Measurements from ENCODE around the gene NXPE3.

The NXPE3 gene

DNA sequence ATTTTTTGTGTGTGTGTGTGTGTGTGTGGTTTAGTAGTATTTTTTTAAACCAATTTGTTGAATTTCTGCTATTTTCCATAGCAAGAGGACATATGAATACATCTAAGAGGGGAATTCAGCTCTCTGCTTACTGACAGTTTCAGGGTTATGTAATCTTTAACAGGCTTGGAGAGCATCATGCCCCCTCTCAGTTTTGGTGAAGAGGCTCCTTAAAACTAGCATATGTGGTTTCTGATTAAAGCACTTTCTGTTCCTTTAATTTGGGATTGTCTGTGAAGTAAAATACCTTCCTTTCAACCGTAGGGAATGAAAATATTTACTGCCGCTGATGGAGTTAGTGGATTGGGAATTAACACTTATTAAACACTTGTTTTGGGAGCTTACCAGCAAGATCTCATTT lies 50.9 kb downstream of the NXPE3 start:
- DNase-seq, result no peak

DNA sequence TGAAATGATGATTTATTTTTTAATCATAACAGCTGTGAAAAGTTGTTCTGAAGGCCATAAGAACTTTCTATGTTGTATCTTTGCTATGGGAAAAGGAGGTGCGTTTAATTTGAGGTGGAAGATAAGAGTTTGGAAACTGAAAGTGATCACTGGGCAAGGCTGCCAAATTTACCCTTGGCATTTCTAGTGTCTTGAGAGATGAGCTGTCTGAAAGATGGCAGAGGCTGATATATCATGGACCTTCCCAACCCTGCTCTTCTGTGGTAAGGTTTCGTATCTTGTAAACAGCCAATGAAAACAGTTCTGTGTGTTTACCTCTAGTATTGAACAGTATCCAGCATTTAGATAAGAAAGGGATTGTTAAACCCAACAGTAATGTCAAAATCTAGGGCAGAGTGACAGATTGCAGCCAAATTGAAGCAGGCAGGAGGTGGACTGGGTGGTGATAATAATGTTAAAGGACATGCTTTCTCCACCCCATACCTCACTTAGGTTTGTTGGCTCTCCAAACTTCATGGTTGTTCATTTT lies 54.5 kb downstream of the NXPE3 start:
- DNase-seq, result no peak

DNA sequence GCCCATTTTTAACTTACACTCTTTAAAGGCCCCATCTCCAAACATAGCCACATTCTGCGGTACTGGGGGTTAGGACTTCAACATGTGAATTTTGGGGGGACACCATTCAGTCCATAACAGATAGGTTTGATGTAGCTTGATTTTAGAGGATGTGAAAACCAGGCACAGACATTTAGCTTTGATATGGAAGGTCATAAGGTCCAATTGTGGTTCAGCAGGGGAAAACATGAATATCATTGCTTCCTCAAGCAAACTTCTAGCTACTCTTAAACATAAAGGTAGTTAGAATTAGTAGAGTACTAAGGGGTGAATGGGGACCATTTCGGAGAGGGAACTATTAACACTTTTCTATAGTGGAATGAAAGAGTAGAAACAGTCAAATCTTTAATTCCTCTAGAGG lies 56.7 kb downstream of the NXPE3 start:
- no peak for DNase-seq

DNA sequence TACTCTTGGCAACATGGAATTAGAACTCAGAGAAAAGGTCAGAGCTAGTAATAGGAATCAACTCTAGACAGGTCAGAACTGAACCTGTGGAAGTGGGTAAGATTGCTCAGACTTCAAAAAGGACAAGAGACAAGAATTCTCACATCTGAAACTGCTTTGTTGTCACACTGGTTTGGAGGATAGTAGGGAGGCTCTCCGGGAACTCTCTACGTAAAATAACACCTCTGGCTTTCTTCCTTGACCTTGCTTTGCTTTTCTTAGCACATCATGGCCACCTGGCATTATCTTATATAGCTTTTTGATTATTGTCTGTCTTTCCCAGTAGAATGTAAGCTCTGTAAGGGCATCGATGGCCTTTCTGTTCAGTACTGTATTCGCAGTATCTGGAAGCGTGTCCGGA lies 57.1 kb downstream of the NXPE3 start:
- no peak for DNase-seq

DNA sequence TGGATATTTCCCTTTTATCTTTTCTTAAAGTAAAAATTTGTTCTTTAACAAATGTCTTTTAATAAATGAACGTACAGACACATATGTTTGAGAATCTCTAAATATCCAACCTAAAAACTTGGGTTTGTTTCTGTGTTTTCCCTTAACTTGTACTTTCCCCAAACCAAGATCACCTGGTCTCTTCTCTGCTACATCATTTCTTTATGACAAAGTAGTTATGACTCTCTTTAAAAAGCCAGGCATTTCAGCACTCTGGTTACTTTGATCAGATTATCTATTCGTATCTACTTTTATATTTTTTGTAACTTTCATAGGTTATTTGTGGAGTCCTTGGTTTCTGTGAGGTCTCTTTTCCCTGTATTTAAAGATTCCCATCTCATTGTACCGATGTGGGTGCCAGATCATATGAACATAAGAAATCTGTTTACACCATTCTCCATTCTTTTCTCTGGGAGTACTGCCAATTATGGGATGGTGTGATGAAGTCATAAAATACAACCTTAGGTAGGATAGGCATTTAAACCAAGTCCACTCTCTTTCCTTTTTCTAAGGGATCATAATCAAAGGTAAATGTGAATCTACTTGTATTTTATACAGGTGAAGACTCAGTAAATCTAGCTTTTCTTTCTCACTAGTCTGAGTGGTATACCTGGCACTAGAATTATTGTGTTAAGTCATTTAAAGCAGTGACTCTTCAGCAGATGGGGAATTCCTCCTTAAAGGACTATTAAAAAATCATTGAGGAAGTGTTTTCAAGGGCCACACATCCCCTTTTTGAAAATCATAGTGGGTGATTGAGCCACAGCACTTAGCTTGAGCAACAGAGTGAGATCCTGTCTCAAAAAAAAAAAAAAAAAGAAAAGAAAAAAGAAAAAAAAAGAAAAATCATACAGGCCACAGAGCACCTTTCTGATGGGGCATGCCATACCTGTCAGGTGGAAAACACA lies 57.9 kb downstream of the NXPE3 start:
- no peak for DNase-seq

DNA sequence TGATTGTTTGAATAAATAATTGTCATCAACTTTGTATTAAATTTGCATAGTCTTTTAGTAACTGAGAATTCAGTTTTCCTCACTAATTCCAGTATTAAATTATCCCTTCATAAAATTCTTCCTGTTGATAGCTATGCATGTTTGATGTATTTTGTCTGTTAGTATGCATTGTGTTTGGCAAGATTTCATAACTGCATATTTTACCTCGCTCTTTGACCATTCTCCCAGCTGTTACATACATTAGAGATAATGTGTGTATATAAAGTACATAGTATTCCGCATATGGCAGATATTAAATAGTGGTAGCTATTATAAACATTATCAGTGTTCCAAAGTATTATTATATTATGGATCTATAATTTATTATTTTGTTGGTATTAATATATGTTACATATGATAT lies 59.7 kb downstream of the NXPE3 start:
- DNase-seq, result no peak

DNA sequence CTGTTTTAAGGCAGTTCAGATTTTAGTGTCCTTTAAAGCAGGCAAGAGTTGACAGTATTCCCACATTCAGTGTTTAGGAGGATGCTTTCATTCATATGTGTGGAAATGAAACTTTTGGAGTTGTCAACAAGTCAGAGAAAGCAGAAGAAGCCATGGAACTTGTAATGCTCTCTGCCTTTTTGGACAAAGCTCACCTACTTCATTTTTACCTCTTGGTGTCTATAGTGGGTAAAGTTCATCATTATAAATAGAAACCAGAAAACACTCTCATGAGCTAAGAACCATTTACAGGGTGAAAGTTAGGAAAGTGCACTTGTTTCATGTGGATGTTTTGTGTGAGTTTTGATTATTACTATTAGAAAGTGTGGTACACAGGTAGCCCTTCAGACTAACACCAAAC lies 61.1 kb downstream of the NXPE3 start:
- no peak for DNase-seq

DNA sequence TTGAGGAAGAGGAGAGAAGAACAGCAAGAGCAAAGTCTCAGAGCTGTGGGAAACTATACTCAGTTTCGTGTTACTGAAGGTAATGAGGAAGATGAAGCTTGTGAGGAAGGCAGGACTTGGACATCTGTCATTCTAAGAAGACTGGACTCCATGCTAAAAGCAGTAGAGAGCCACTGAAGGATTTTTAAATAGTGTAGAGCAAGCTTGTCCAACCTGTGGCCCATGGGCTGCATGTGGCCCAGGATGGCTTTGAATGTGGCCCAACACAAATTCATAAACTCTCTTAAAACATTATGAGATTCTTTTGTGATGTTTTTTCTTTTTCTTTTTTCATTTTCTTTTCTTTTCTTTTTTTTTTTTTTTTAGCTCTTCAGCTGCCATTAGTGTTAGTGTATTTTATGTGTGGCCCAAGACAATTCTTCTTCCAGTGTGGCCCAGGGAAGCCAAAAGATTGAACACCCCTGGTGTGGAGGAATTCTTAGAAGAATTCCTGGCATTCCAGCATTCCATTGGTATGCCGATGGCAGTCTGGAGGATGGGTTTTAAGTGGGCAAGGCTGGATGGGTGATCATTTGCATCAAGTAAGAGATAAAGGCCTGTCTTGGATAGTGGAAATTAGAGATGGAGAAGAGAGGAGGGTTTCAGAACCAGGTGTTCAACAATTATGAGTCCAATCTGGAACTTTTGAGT lies 63.4 kb downstream of the NXPE3 start:
- no peak for DNase-seq

DNA sequence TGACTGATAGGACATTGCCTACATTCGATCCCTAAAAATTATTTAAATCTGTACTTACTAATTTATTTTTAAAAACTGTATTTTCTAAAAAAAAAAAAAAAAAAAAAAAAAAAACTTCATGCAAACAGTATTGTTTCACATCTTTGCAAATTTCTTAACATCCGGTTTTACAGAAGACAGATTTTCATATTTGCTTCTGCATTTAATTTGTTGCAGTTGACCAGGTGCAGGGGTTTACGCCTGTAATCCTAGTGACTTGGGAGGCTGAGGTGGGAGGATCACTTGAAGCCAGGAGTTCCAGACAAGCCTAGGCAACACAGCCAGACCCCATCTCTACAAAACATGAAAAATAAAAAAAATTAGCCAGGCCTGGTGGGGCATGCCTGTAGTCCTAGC lies 63.9 kb downstream of the NXPE3 start:
- DNase-seq, result no peak

DNA sequence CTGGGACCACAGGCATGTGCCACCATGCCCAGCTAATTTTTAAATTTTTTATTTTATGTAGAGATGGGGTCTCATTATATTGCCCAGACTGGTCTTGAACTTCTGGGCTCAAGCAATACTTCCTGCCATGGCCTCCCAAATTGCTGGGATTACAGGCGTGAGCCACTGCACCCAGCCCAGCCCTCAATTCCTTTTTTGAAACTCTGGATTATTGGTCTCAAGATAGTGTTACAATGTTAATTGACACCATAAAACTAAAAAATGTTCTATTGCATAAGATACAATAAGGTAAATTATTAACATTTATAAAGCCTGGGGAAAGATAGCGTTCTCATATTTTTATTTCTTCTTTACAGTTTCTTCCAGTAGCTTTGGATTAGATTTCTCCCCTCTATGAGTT lies 66.4 kb downstream of the NXPE3 start:
- no peak for DNase-seq

DNA sequence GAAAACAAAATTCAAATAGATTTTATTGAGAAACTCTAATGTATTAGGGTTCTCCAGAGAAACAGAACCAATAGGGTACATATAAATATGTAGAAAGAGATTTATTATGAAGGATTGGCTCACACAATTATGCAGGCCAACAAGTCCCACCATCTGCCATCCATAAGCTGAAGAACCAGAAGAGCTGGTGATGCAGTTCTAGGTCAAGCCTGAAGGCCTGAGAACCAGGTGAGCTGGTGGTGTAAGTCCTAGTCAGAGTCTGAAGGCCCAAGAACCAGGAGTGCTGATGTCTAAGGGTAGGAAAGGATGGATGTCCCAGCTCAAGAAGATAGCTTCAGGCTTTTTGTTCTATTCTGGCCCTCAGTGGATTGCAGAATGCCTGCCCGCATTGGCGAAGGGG lies 67.7 kb downstream of the NXPE3 start:
- DNase-seq, result no peak

DNA sequence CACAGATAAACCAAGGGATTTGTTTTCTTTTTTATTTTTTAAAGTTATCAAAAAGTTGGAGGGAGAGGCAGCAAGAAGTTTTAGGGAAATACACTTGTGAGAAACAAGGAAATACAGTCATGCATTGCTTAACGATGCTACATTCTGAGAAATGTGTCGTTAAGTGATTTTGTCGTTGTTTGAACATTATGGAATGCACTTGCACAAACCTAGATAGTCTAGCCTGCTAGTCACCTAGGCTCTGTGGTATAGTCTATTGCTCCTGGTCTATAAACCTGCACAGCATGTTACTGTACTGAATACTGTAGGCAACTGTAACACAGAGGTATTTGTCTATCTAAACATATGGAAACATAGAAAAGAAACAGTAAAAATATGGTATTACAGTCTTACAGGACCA lies 68.3 kb downstream of the NXPE3 start:
- no peak for DNase-seq

DNA sequence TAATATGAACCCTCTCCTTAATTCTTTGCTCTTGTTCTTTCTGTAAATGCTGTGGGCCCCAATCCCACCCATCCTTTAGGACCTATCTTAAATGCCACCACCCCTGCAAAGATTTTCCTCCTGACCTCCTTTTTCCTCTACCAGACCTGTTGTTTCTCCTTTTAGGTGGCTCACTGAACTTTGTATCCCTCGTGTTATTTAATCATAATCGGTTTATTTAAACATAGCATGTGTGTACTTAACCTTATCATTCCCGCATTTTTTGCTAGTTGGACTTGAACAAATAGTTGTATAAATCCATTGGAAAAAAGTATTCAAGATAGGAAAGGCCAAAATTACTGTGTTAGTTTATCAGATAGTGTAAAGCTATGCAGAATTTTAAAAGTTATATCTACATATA lies 69.3 kb downstream of the NXPE3 start:
- no peak for DNase-seq

DNA sequence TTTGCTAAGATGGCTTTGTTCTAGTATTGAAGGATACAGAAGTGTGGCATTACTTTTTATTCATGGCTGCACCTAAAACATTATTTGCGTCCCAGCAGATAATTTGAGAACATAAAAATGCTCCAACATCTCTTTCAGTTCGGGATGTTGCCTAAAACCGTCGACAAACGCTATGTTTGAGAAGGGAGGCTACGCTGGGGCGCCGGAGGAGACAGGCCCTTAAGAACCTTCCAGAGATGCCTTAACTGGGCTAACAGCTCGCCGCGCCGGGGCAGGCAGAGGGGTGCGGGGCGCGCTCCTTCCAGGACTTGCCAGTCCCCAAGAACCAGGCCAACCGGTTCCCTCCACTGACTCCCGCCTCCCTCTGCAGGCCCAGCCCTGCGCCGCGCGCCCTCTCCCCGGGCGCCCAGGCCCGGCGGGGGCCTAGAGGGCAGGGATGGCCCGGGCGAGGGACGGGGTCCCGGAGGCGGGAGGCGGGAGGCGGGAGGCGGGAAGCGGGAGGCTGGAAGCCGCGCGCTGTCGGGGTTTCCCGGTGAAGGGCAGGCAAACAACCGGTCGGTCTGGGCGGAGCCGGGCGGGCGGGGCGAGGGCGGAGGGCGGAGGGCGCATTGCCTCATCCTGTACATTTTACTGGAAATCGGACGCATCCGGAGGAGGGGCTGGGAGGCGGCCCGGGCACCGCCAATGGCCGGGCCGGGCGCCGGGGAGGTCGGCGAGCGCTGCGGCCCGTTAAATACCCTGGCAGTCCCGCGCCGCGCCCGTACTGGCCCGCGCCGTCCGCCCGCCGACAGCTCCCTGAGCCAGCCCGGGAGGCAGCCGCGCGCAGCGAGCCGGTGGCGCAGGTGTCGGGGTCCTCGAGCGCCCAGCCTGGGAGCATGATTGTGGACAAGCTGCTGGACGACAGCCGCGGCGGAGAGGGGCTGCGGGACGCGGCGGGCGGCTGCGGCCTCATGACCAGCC lies 70.0 kb downstream of the NXPE3 start, which contains the start of gene NFKBIZ:
NFKBIZ (plus strand) TSS at position 761 of the 960 bp plus-strand sequence; CDS start at position 876, 115 bp downstream.
- peak; percentile 98 for DNase-seq

DNA sequence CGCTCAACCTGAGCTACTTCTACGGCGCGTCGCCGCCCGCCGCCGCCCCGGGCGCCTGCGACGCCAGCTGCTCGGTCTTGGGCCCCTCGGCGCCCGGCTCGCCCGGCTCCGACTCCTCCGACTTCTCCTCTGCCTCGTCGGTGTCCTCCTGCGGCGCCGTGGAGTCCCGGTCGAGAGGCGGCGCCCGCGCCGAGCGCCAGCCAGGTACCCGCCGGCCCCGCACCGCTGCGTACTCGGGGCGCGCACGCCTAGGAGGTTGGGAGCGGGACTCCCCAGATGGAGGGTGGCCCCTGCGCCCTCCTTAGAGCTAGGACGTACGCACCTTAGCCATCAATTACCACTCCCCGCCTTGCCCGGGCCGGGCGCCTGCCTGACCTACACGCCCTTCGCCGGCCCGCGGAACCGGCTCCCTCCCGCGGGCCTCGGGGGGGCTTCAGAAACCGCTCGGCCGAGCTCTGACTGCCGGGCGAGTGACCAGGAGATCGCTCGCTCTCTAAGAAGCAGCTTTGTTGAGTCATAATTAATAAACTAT lies 70.8 kb downstream of the NXPE3 start:
- DNase-seq, result peak; percentile 71

DNA sequence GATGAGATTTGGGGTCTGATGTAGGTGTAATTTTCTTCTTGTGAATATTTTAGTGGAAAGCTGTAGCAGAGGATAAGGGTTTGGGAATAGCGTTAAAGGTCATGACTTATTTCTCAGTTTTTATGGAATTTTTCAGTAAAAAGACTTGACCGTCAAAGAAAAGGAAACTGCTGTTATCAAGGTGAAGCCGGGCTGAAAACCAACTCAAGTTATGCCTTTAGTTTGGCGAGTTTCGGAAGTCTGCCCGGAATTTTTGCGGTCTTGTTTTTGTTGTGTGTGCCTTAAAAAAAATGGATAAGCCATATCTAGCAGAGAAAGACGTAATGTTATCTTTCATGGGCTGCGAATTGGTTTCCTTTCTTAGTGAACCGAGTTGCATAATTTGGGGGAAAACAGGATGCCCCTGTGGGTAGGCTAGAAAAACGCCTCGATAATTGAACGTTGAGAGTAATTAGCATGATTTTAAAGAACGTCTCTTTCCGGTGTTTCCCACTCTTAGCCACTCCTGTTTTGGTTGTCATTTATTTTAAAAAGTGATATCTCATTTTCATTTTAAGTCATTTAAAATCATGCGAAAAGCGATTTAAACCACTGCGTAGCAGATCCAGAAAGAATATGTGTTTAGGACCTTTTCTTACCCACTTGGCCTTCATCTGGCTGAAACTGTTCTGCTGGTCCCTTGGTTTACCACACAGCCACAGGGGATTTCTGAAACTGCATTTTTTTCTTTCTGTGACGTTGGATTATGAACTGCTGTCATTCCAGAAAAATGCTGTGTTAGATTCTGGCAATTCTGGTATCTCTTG lies 71.4 kb downstream of the NXPE3 start:
- no peak for DNase-seq

DNA sequence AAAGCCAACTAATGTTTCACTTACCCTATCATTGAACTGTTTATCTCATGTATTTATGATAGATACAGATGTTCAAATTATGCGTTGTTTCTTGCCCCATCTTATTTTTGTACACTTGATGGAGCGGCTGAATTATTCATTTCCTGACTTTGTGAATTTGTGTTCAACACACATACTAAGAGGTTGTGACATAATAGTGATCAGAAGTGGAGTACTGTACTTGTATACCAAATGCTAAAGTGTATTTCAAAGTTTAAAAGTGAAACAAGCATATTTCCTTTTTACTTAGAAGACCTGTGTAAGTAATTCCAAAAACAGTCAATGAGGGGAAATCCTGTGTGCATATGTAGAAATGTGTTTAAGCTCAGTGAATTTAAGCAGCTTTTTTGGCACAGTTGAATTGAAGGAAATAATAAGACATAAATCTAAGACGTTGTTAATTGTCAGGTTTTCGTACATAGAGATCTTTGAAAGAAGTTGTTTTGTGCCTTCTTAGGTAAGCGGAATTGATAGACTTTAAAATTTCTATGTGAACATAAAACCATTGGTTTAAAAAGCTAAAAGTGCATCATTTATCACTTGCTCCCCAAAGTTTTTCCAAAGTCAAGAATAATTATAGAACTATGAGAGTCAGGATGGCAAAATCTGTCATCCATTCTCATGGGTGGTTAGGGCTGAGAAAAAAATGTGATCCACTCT lies 72.2 kb downstream of the NXPE3 start:
- no peak for DNase-seq

DNA sequence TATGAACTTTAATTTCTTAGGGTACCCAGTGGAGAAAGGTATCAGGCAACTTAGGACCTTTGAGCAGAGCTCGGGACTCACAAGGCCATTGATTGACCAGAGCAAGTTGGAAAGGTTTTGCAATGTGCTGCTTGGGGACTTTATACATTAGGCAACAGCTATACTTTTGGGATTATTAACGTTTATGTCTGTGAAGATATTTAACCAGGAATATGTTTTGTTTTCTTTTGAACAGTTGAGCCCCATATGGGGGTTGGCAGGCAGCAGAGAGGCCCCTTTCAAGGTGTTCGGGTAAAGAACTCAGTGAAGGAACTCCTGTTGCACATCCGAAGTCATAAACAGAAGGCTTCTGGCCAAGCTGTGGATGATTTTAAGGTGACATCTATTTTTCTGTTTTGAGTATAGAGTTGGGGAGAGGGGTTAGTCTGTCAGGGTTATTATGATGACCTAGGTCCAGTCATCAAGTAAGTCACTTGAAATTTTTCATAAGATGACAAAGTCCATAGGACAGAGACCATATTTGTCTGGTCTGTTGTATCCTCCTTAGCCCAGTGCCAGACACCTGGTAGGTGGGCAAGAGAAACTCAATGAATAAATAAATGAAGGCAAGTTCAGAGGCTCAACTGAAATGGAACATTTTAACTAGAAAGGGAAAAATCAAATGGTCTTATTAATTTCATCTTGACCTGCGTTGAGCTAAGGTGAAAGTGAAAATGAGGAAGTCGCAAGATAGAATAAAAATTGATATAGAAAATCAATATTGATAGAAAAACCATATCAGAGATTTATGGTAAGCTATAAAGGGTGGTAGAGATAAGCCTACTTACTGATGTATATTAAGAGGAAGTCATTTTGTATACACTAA lies 73.1 kb downstream of the NXPE3 start:
- DNase-seq, result no peak

DNA sequence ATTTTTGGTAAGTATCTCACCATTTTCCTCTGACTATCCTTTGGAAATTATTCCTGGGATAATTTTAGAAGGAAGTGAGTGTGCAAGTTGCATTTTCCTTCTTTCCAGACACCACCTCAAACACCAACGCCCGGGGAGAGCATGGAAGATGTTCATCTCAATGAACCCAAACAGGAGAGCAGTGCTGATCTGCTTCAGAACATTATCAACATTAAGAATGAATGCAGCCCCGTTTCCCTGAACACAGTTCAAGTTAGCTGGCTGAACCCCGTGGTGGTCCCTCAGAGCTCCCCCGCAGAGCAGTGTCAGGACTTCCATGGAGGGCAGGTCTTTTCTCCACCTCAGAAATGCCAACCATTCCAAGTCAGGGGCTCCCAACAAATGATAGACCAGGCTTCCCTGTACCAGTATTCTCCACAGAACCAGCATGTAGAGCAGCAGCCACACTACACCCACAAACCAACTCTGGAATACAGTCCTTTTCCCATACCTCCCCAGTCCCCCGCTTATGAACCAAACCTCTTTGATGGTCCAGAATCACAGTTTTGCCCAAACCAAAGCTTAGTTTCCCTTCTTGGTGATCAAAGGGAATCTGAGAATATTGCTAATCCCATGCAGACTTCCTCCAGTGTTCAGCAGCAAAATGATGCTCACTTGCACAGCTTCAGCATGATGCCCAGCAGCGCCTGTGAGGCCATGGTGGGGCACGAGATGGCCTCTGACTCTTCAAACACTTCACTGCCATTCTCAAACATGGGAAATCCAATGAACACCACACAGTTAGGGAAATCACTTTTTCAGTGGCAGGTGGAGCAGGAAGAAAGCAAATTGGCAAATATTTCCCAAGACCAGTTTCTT lies 74.2 kb downstream of the NXPE3 start:
- no peak for DNase-seq

All from left hindlimb (tissue), 1 donor.